HL-60 (cell line): ENCODE measurements around the gene JPT2.

ENCODE experiments used
- POLR2AphosphoS5 ChIP-seq: IDR thresholded peaks from 2 replicates; pipeline ENCODE4 v1.6.1; 2012; ENCODE audit warnings: low read depth
- TF ChIP-seq, protein P1 (sequence below): IDR thresholded peaks from one replicate; pipeline ENCODE4 v1.5.1; 2011; ENCODE audit warnings: low read length, control low read depth, inconsistent platforms; ENCODE audit not compliant: insufficient read depth

DNA sequence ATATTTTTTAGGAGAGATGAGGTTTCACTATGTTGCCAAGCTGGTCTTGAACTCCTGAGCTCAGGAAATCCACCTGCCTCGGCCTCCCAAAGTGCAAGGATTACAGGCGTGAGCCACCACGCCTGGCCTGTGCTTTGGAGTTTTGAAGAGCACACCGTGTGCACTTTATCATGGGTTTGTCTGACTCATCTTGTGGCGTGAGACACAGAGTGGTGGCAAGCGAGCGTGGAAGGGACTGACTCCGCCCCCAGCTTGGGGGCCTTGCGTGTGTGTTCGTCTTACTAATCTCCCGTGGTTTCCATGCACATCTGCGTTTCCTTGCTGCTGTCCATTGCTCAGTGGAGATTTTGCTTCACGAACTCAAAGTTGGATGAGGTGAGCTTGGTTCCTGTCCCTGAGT lies 43.0 kb upstream of the JPT2 start:
- TF ChIP-seq POLR2AphosphoS5: no peak
- TF ChIP-seq, protein P1, sequence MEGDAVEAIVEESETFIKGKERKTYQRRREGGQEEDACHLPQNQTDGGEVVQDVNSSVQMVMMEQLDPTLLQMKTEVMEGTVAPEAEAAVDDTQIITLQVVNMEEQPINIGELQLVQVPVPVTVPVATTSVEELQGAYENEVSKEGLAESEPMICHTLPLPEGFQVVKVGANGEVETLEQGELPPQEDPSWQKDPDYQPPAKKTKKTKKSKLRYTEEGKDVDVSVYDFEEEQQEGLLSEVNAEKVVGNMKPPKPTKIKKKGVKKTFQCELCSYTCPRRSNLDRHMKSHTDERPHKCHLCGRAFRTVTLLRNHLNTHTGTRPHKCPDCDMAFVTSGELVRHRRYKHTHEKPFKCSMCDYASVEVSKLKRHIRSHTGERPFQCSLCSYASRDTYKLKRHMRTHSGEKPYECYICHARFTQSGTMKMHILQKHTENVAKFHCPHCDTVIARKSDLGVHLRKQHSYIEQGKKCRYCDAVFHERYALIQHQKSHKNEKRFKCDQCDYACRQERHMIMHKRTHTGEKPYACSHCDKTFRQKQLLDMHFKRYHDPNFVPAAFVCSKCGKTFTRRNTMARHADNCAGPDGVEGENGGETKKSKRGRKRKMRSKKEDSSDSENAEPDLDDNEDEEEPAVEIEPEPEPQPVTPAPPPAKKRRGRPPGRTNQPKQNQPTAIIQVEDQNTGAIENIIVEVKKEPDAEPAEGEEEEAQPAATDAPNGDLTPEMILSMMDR: no peak
